Neural progenitor cell (in vitro differentiated cells): ENCODE results near the gene PIGN. TPM values are rescaled to one million over a fixed set of nuclear protein-coding genes. Genes with fewer than 3 reads are reported as not detected.

Source experiments
- DNase-seq: peaks from one replicate; pipeline ENCODE4 v3.0.0-alpha.2; 2016; ENCODE audit warnings: low spot score
- H2AFZ ChIP-seq: fragments of 200-600 bp; sonication (generic); replicated peaks from 2 replicates; pipeline ENCODE4 v1.6.1; 2016; ENCODE audit warnings: antibody characterized with exemption
- H3F3A ChIP-seq: fragments of 200-600 bp; sonication (generic); 2 replicates; pipeline ENCODE4 v1.6.1; 2016; ENCODE audit warnings: antibody characterized with exemption, low read depth
- H3K27ac ChIP-seq: fragments of 200-600 bp; sonication (generic); 2 replicates; pipeline ENCODE4 v1.5.1; 2016; ENCODE audit warnings: mild to moderate bottlenecking
- H3K27me3 ChIP-seq: fragments of 200-600 bp; sonication (generic); 2 replicates; pipeline ENCODE4 v1.6.1; 2016; ENCODE audit warnings: mild to moderate bottlenecking, moderate library complexity
- H3K36me3 ChIP-seq: fragments of 200-600 bp; sonication (generic); 2 replicates; pipeline ENCODE4 v1.5.1; 2016
- H3K4me1 ChIP-seq: fragments of 200-600 bp; sonication (generic); 2 replicates; pipeline ENCODE4 v1.6.1; 2016; ENCODE audit warnings: mixed run types
- H3K4me2 ChIP-seq: fragments of 200-600 bp; sonication (generic); 2 replicates; pipeline ENCODE4 v1.6.1; 2016
- H3K4me3 ChIP-seq: fragments of 200-600 bp; sonication (generic); 2 replicates; pipeline ENCODE4 v1.5.1; 2016
- H3K79me2 ChIP-seq: fragments of 200-600 bp; sonication (generic); 2 replicates; pipeline ENCODE4 v1.6.1; 2016; ENCODE audit warnings: low read depth
- H3K9ac ChIP-seq: fragments of 200-600 bp; sonication (generic); 2 replicates; pipeline ENCODE4 v1.6.1; 2016
- H3K9me3 ChIP-seq: fragments of 200-600 bp; sonication (generic); 2 replicates; pipeline ENCODE4 v1.5.1; 2016; ENCODE audit warnings: low read depth
- H4K20me1 ChIP-seq: fragments of 200-600 bp; sonication (generic); 2 replicates; pipeline ENCODE4 v1.6.1; 2016; ENCODE audit warnings: low read depth
- H3K27ac Mint-ChIP-seq: 3 replicates; pipeline ENCODE4 v1.8.0; 2021; ENCODE audit warnings: mixed read lengths
- H3K27me3 Mint-ChIP-seq: 2 replicates; pipeline ENCODE4 v1.8.0; 2022; ENCODE audit warnings: low read depth, mild to moderate bottlenecking, inconsistent platforms, moderate library complexity, mixed read lengths; ENCODE audit not compliant: insufficient read depth
- H3K36me3 Mint-ChIP-seq: 3 replicates; pipeline ENCODE4 v1.8.0; 2021; ENCODE audit warnings: mixed read lengths
- H3K4me1 Mint-ChIP-seq: 3 replicates; pipeline ENCODE4 v1.8.0; 2021; ENCODE audit warnings: mixed read lengths
- H3K4me3 Mint-ChIP-seq: 3 replicates; pipeline ENCODE4 v1.8.0; 2021; ENCODE audit warnings: mild to moderate bottlenecking, moderate library complexity, mixed read lengths
- H3K9me3 Mint-ChIP-seq: 3 replicates; pipeline ENCODE4 v1.8.0; 2020; ENCODE audit warnings: mixed read lengths
- CTCF ChIP-seq: fragments of 200-600 bp; sonication (generic); IDR thresholded peaks from 2 replicates; pipeline ENCODE4 v1.5.1; 2017; ENCODE audit warnings: antibody characterized with exemption, mild to moderate bottlenecking
- EZH2 ChIP-seq: fragments of 200-600 bp; sonication (generic); IDR thresholded peaks from 2 replicates; pipeline ENCODE4 v1.6.1; 2017; ENCODE audit warnings: antibody characterized with exemption, mild to moderate bottlenecking, moderate library complexity
- EZH2phosphoT487 ChIP-seq: fragments of 200-600 bp; sonication (generic); IDR thresholded peaks from 2 replicates; pipeline ENCODE4 v1.6.1; 2017; ENCODE audit warnings: antibody characterized with exemption
- total RNA-seq: library from RNA; depleted of rRNA; stranded (reverse); fragments of >200 nt; gene quantifications from 2 replicates; pipeline ENCODE4 v1.2.3, GENCODE V29; 2015; ENCODE audit warnings: low replicate concordance

PIGN gene
- total RNA-seq, 1 donor from 2014 or later, result 48.9 TPM

- H3K9me3 ChIP-seq, result no peaks in the 10 kb centered on the region
- no peak overlapping the region for H3K27ac Mint-ChIP-seq
- H3K27me3 Mint-ChIP-seq, result peaks cover 4% of the 10 kb centered on the region
- H3K9ac ChIP-seq, result no peak overlapping the region
- H3K36me3 Mint-ChIP-seq, result peaks cover 18% of the 10 kb centered on the region
- no peaks in the 10 kb centered on the region for H3K27me3 ChIP-seq
- H2AFZ ChIP-seq, result no peak overlapping the region
- no peaks in the 10 kb centered on the region for H3F3A ChIP-seq
- TF ChIP-seq EZH2phosphoT487, result no peak
- TF ChIP-seq EZH2, result no peak
- no peak for TF ChIP-seq CTCF
- no peaks in the 10 kb centered on the region for H3K36me3 ChIP-seq
- H3K27ac ChIP-seq, result no peak overlapping the region
- H3K79me2 ChIP-seq, result no peaks in the 10 kb centered on the region
- DNase-seq, result no peak
- no peaks in the 10 kb centered on the region for H3K4me1 ChIP-seq
- H3K4me2 ChIP-seq, result no peak overlapping the region
- no peak overlapping the region for H3K4me3 ChIP-seq
- no peaks in the 10 kb centered on the region for H4K20me1 ChIP-seq
- peaks cover 28% of the 10 kb centered on the region for H3K9me3 Mint-ChIP-seq
- no peaks in the 10 kb centered on the region for H3K4me1 Mint-ChIP-seq
- no peak overlapping the region for H3K4me3 Mint-ChIP-seq
Observed at GRCh38 chr18:62009521-62009920, 177.3 kb downstream of the PIGN start.

GRCh38 chr18:62001396-62001795, 185.5 kb downstream of the PIGN start:
- Histone ChIP-seq H3K4me2 (no peak overlapping the region), H3K9ac (no peak overlapping the region), H3K27me3 (no peaks in the 10 kb centered on the region), H3F3A (no peaks in the 10 kb centered on the region), H3K4me1 (no peaks in the 10 kb centered on the region), H2AFZ (no peak overlapping the region), H3K27ac (no peak overlapping the region), H4K20me1 (no peaks in the 10 kb centered on the region), H3K36me3 (no peaks in the 10 kb centered on the region), H3K79me2 (no peaks in the 10 kb centered on the region), H3K9me3 (peaks cover 5% of the 10 kb centered on the region), H3K4me3 (no peak overlapping the region)
- TF ChIP-seq EZH2 (no peak), CTCF (no peak), EZH2phosphoT487 (no peak)
- H3K9me3 Mint-ChIP-seq, result peaks cover 58% of the 10 kb centered on the region
- peaks cover 13% of the 10 kb centered on the region for H3K27me3 Mint-ChIP-seq
- no peak for DNase-seq
- no peak overlapping the region for H3K4me3 Mint-ChIP-seq
- no peak overlapping the region for H3K27ac Mint-ChIP-seq
- peaks cover 15% of the 10 kb centered on the region for H3K36me3 Mint-ChIP-seq
- H3K4me1 Mint-ChIP-seq, result peaks cover 20% of the 10 kb centered on the region

- no peaks in the 10 kb centered on the region for H3K36me3 ChIP-seq
- no peak overlapping the region for H3K4me3 ChIP-seq
- H3K27ac ChIP-seq, result no peak overlapping the region
- DNase-seq, result no peak
- H2AFZ ChIP-seq, result no peak overlapping the region
- H3K4me1 ChIP-seq, result no peaks in the 10 kb centered on the region
- H3K4me1 Mint-ChIP-seq, result peaks cover 20% of the 10 kb centered on the region
- TF ChIP-seq EZH2phosphoT487, result no peak
- no peak for TF ChIP-seq EZH2
- no peak for TF ChIP-seq CTCF
- H4K20me1 ChIP-seq, result no peaks in the 10 kb centered on the region
- H3K27ac Mint-ChIP-seq, result no peak overlapping the region
- peaks cover 43% of the 10 kb centered on the region for H3K9me3 Mint-ChIP-seq
- no peaks in the 10 kb centered on the region for H3K79me2 ChIP-seq
- peaks cover 5% of the 10 kb centered on the region for H3K9me3 ChIP-seq
- peaks cover 10% of the 10 kb centered on the region for H3K36me3 Mint-ChIP-seq
- no peak overlapping the region for H3K4me2 ChIP-seq
- H3K9ac ChIP-seq, result no peak overlapping the region
- peaks cover 8% of the 10 kb centered on the region for H3K27me3 Mint-ChIP-seq
- H3K4me3 Mint-ChIP-seq, result no peak overlapping the region
- no peaks in the 10 kb centered on the region for H3F3A ChIP-seq
- H3K27me3 ChIP-seq, result no peaks in the 10 kb centered on the region
Observed at GRCh38 chr18:61998957-61999356, 187.9 kb downstream of the PIGN start.
